Pancreas (tissue), 10 donors: ENCODE measurements around the gene PIK3R4. TPM values are rescaled to one million over a fixed set of nuclear protein-coding genes. Genes with fewer than 3 reads are reported as not detected.

ENCODE experiments used
- ATAC-seq, 4 donors: fragments of 200-7000 bp; cut with Tn5 transposase; one replicate each; pipeline versions ENCODE4 v1.8.0 to v1.9.1; 2020; ENCODE audit warnings: mild to moderate bottlenecking in 4 of 4, moderate library complexity in 4 of 4
- DNase-seq, 6 donors: peaks; one replicate each; pipeline ENCODE4 v3.0.0-alpha.2; 2020
- FAIRE-seq: peaks from 2 replicates; lab custom pipeline; 2012; peaks lifted over from hg19 to GRCh38; lab: Jason Lieb, UNC
- H3K27ac ChIP-seq, 4 donors: fragments of 200-600 bp; sonication (generic); 1 replicate in 3 of 4; 2 replicates in 1 of 4; pipeline versions ENCODE4 v1.5.0 to v1.8.0; 2020
- H3K27me3 ChIP-seq, 4 donors: fragments of 200-600 bp; one replicate each; pipeline ENCODE4 v1.8.0; 2021
- H3K36me3 ChIP-seq, 3 donors: fragments of 200-600 bp; sonication (generic) in 1 of 3; one replicate each; pipeline versions ENCODE4 v1.5.0 to v1.8.0; 2020 to 2021
- H3K4me1 ChIP-seq, 3 donors: fragments of 200-600 bp; one replicate each; pipeline ENCODE4 v1.8.0; 2021
- H3K4me3 ChIP-seq, 4 donors: fragments of 200-600 bp; sonication (generic) in 2 of 4; one replicate each; pipeline versions ENCODE4 v1.5.0 to v1.8.0; 2020 to 2021
- H3K9me3 ChIP-seq, 4 donors: fragments of 200-600 bp; one replicate each; pipeline ENCODE4 v1.8.0; 2021
- CTCF ChIP-seq, 4 donors: fragments of 200-600 bp; sonication (generic) in 3 of 4; IDR thresholded peaks; one replicate each; pipeline versions ENCODE4 v1.5.0 to v1.8.0; 2021; ENCODE audit warnings: antibody characterized with exemption in 4 of 4
- WGBS, 2 donors: extraction: QIAGEN DNeasy Blood & Tissue Kit; methylation state at CpG; one replicate each; pipeline ENCODE4 v1.1.7; 2013; 5-methylcytosine and 5-hydroxymethylcytosine counted together
- intact Hi-C, 3 donors: fragments of 100-400 bp; cut with DNase I; formaldehyde crosslinking; loops; one replicate each; pipeline versions ENCODE4 v1.11.1 to v1.14.2; 2022
- polyA plus RNA-seq, 2 donors: library from polyadenylated mRNA; stranded (reverse); fragments of 200-250 nt; gene quantifications; one replicate each; pipeline ENCODE4 v1.2.3, GENCODE V29; 2013
- total RNA-seq, 6 donors: library from RNA; stranded (reverse); fragmentation: NEBNext Ultra II Directional in 4 of 6; extraction: Animal tissue kit (Norgen Biotek cat#: 25700) in 4 of 6; gene quantifications; one replicate each; pipeline versions ENCODE4 v1.2.1 to v1.2.4, GENCODE V29; 2021 to 2023
- donor health status: healthy with polysubstance abuse.
- donor health status: DM: no; HTN: no; CAD: no; lungs with moderate emphysema.
- donor health status: DM: no; HTN: no; CAD: no.
- donor health status: control.
- donor health status: control.
- donor health status: Bipolar disorder and iron deficiency.
- donor health status: DM: yes; HTN: yes; CAD: no.
- donor health status: DM: no; HTN: no; CAD: no.
- donor health status: DM: no; HTN: no; CAD: no.
- donor health status: DM: yes; HTN: yes; CAD: no.

PIK3R4 gene
- total and polyA plus RNA-seq, 8 donors, result 6.7 to 16.6 (median 11.1) TPM

- no peak for ATAC-seq
- intact Hi-C loops, result no loop called here
- DNase-seq, result no peak
- TF ChIP-seq CTCF (IDR thresholded peaks at IDR 0.05), result no peak
- Histone ChIP-seq H3K27me3 (no peaks in the 10 kb centered on the region), H3K36me3 (no peaks in the 10 kb centered on the region), H3K4me3 (no peak overlapping the region), H3K27ac (peak overlapping the region in 2 of 4 donors; percentile 79 to 80), H3K4me1 (peaks cover 8 to 18% (median 14%) of the 10 kb centered on the region in 3 donors), H3K9me3 (no peaks in the 10 kb centered on the region)
- 51 to 54% methylated on average over 1 of the region's 1 CpG for WGBS, 2 donors
- FAIRE-seq, result no peak
These were observed 2.4 kb upstream of the PIK3R4 start for GRCh38 chr3:130748981-130749380.

GRCh38 chr3:130748467-130748861 is 1.8 kb upstream of the PIK3R4 start:
- WGBS, 2 donors, result 52 to 55% methylated on average over 3 of the region's 3 CpGs

GRCh38 chr3:130743354-130743753 is 3.3 kb downstream of the PIK3R4 start:
- no peak for TF ChIP-seq CTCF (IDR thresholded peaks at IDR 0.05)
- 85 to 89% methylated on average over 2 of the region's 2 CpGs for WGBS, 2 donors
- intact Hi-C loops, result no loop called here
- DNase-seq (no peak), FAIRE-seq (no peak), ATAC-seq (no peak)
- no peaks in the 10 kb centered on the region for H3K36me3 ChIP-seq
- H3K4me1 ChIP-seq, result peaks cover 17 to 30% (median 17%) of the 10 kb centered on the region in 3 donors
- H3K4me3 ChIP-seq, result no peak overlapping the region
- no peak overlapping the region for H3K27ac ChIP-seq
- no peaks in the 10 kb centered on the region for H3K9me3 ChIP-seq
- no peaks in the 10 kb centered on the region for H3K27me3 ChIP-seq

More at GRCh38 chr3:130748467-130748861, 1.8 kb upstream of the PIK3R4 start:
- Histone ChIP-seq H3K4me1 (peaks cover 8 to 23% (median 14%) of the 10 kb centered on the region in 3 donors), H3K27ac (peak overlapping the region in 3 of 4 donors; percentile 36 to 80 (median 79)), H3K36me3 (no peaks in the 10 kb centered on the region), H3K9me3 (no peaks in the 10 kb centered on the region), H3K4me3 (peak overlapping the region in 2 of 4 donors; percentile 70 to 76), H3K27me3 (no peaks in the 10 kb centered on the region)
- ATAC-seq (no peak), DNase-seq (no peak), FAIRE-seq (peak; percentile 64)
- no peak for TF ChIP-seq CTCF (IDR thresholded peaks at IDR 0.05)
- intact Hi-C loops, result no loop called here

- DNase-seq (no peak), ATAC-seq (no peak), FAIRE-seq (no peak)
- H3K27me3 ChIP-seq, result no peaks in the 10 kb centered on the region
- no peaks in the 10 kb centered on the region for H3K36me3 ChIP-seq
- TF ChIP-seq CTCF (IDR thresholded peaks at IDR 0.05), result no peak
- H3K27ac ChIP-seq, result no peak overlapping the region
- no peak overlapping the region for H3K4me3 ChIP-seq
- peaks cover 14 to 30% (median 20%) of the 10 kb centered on the region in 3 donors for H3K4me1 ChIP-seq
- WGBS, 2 donors, result 74 to 76% methylated on average over 6 of the region's 6 CpGs
- intact Hi-C loops, result no loop called here
- no peaks in the 10 kb centered on the region for H3K9me3 ChIP-seq
These were observed 4.6 kb downstream of the PIK3R4 start for GRCh38 chr3:130741946-130742610.

DNA sequence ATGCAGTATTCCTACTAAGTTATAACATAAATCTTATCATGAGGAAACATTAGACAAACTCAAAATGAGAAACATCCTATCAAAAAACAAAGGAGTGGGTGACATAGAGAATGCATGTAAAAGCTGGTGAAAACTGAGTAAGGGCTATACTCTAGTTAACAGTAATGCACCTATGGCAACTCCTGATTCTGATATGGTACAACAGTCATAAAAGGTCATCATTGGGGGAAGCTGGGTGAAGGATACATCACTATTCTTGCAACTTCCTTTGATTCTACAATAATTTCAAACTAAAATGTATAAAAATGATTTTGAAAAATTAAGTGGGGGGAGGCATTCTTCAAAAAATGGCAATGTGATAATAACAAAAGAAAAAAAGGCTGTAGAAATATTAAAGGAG is 6.8 kb downstream of the PIK3R4 start:
- intact Hi-C loops, result no loop called here
- H3K36me3 ChIP-seq, result no peaks in the 10 kb centered on the region
- FAIRE-seq, result no peak
- no peak for ATAC-seq
- DNase-seq, result no peak
- no peaks in the 10 kb centered on the region for H3K27me3 ChIP-seq
- no peak overlapping the region for H3K27ac ChIP-seq
- no peaks in the 10 kb centered on the region for H3K9me3 ChIP-seq
- no peak for TF ChIP-seq CTCF (IDR thresholded peaks at IDR 0.05)
- H3K4me3 ChIP-seq, result no peak overlapping the region
- H3K4me1 ChIP-seq, result peaks cover 4 to 21% (median 16%) of the 10 kb centered on the region in 3 donors
